ENCODE data around the gene GPRIN2.
"Not testable (repeated sequence)": the region's sequence is repeated elsewhere in the genome, so short reads cannot be mapped to it uniquely, and the experiment has no call there.

Gene GPRIN2

GRCh38 chr10:46556515-46557318 is at the start of gene GPRIN2:
Gene GPRIN2, minus strand, starts transcription at chr10:46556658. Its CDS starts 5,922 bp downstream, at chr10:46550736.
- DNase-seq (ENCODE audit: insufficient read length, low spot score) (no peak), FAIRE-seq (no peak)

DNA sequence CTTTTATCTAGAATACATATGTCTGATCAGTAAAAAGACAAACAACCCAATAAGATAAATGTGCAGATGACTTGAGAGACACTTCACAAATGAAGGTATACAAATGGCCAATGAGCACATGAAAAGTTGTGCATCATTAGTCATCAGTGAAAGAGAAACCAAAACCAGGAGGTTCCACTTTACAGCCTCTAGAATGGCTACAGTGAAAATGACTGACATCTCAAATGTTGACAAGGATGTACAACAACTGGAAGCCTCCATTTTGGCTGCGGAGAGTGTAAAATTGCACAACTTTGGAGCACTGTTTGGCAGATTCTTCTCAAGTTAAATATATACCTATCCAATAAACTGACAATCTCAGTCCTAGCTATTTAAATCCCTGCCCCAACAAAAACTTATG is 44.1 kb upstream of the GPRIN2 start:
- not testable (repeated sequence) for FAIRE-seq; DNase-seq (ENCODE audit: insufficient read length, low spot score)

GRCh38 chr10:46597616-46598246 is 41.3 kb upstream of the GPRIN2 start:
- not testable (repeated sequence) for DNase-seq (ENCODE audit: insufficient read length, low spot score)
- FAIRE-seq: peak; percentile 93

GRCh38 chr10:46596570-46596969 is 40.1 kb upstream of the GPRIN2 start:
- not testable (repeated sequence) for FAIRE-seq; DNase-seq (ENCODE audit: insufficient read length, low spot score)

DNA sequence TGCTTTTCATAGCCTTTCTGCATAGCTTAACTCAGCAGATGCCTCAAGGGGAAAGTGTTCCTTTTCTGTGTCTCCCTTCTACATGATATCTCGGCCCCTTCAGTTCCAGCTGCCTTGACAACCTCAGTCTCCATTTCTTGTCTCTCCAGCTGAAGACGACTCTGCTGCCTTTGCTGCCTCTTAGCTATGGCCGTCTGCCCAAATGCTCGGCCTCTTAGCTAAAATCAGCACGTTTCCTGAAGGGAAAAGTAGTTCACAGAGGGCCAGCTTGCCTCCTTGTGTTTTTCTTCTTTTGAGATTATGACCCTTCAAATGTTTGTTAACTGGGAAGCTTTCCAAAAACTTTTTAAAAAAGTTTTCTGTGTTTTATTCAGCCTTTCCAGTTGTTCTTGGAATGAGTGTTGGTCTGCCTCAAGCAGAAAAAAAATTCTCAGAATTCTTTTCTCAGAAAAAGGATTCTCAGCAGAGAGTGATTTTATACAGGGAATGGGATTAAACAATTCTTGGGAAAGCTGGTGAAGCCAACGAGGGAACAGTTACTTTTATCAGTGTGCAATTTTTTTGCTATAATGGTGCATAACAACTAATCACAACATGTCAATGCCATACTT is 38.1 kb upstream of the GPRIN2 start:
- FAIRE-seq: not testable (repeated sequence)

DNA sequence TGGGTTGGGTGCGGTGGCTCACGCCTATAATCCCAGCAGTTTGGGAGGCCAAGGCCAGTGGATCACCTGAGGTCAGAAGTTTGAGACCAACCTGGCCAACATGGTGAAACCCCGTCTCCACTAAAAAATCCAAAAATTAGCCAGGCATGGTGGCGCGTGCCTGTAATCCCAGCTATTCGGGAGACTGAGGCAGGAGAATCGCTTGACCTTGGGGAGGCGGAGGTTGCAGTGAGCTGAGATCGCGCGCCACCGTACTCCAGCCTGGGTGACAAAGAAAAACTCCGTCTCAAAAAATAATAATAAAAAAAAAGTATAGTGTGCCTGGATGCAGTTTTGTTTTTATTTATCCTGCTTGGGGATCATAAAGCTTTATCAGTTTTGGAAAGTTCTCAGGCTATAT is 36.8 kb upstream of the GPRIN2 start:
- FAIRE-seq; DNase-seq (ENCODE audit: insufficient read length, low spot score): not testable (repeated sequence)

More for the DNA sequence above, 38.1 kb upstream of the GPRIN2 start:
- not testable (repeated sequence) for DNase-seq (ENCODE audit: insufficient read length, low spot score)

DNA sequence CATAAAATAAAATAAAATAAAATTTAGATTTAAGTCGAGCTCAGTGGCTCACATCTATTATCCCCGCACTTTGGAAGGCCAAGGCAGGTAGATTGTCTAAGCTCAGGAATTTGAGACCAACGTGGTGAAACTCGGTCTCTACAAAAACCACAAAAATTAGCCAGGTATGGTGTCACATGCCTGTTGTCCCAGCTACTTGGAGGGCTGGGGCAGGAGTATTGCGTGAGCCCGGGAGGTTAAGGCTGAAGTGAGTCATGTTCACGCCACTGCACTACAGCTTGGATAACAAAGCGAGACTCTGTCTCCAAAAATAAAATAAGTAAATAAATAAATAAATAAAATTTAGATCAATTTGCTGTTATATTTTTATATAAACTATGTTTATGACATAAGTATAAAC is 34.6 kb upstream of the GPRIN2 start:
- not testable (repeated sequence) for FAIRE-seq; DNase-seq (ENCODE audit: insufficient read length, low spot score)

DNA sequence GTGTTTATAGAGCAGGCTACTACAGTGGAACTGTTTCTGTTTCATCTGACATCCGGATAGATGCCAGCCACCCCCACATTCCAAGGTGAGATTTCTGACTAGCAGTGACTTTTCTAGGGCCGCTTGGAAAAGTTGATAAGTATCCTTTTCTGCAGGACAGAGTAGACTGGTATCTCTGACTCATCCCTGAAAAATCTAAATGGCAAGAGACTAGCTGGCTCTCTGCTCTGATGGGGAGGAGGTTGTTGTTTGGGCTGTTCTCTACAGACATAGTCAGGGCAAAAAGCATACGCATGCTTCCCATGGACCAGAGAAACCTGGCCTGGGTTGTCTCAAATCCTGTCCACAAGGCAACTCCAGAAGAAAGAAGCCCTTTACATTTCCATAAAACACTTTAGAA is 33.1 kb upstream of the GPRIN2 start:
- FAIRE-seq; DNase-seq (ENCODE audit: insufficient read length, low spot score): not testable (repeated sequence)

- DNase-seq (ENCODE audit: insufficient read length, low spot score): not testable (repeated sequence)
- peak; percentile 65 for FAIRE-seq
Observed at GRCh38 chr10:46588221-46588620, 31.8 kb upstream of the GPRIN2 start.

DNA sequence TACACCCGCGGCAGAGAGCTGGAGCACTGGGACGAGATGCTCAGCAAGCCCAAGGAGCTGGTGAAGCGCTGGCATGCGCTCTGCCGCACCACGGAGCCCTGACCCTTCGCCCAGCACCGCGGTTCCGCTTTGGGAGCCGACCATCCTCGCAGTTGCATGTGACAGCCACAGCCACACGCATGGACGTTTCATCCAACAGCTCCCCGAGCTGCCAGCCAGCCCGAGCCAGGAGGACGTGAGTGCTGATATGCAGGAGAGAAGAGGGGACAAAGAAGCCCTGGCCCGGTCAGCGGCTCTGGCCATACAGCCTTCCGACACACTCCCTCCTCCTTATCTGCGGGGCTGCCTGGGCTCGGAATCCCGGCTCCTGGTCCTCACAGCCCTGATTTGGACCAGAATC is 31.1 kb upstream of the GPRIN2 start:
- not testable (repeated sequence) for FAIRE-seq; DNase-seq (ENCODE audit: insufficient read length, low spot score)

DNA sequence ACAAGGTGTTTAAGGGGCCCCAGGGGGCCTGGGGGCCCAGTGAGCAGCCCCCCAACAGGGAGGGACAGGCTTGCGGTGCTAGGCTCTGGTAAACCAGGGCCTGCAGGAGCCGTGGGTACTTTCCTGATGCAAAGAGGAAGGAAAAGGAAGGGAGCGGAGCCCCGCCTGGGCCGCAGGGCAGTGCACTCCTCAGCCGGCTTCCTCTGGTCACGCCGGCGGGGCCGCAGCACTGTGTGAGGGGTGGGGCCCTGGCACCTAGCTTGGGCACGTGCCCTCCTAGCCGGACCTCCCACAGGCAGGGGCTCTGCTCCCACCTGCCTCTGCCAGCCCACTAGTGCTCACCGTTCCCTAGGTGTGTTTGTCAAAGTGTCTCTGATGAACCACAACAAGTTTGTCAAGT is 28.8 kb upstream of the GPRIN2 start:
- not testable (repeated sequence) for DNase-seq (ENCODE audit: insufficient read length, low spot score); FAIRE-seq

GRCh38 chr10:46584196-46584595 is 27.7 kb upstream of the GPRIN2 start:
- DNase-seq (ENCODE audit: insufficient read length, low spot score); FAIRE-seq: not testable (repeated sequence)

DNA sequence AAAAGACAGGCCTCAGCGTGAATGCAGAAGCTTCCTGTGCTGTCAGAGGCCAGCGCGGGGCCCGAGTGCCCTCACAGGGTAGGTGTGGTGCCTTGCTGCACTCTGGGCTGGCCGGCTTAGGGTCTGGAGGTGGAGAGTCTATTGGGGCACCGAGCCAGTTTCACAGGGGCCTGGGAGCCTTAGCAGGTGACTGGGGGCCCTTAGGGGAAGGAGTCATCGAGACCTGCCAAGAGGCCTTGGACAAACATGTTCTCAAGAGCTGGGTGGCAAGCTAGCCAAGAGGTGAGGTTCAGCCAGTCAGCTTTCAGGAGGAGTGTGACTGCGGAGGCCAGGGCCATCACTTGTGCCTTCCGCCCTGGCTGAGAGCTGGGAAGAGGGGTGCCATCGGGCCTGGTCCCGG is 26.1 kb upstream of the GPRIN2 start:
- not testable (repeated sequence) for FAIRE-seq; DNase-seq (ENCODE audit: insufficient read length, low spot score)

- FAIRE-seq; DNase-seq (ENCODE audit: insufficient read length, low spot score): not testable (repeated sequence)
Observed at GRCh38 chr10:46581997-46582396, 25.5 kb upstream of the GPRIN2 start.

GRCh38 chr10:46579378-46579777 is 22.9 kb upstream of the GPRIN2 start:
- FAIRE-seq; DNase-seq (ENCODE audit: insufficient read length, low spot score): not testable (repeated sequence)

- not testable (repeated sequence) for DNase-seq (ENCODE audit: insufficient read length, low spot score); FAIRE-seq
Observed at GRCh38 chr10:46578474-46579178, 22.2 kb upstream of the GPRIN2 start, which contains the start of gene SYT15. Gene SYT15, plus strand, starts transcription at chr10:46579128. Its CDS starts 41 bp downstream, at chr10:46579169.

- DNase-seq (ENCODE audit: insufficient read length, low spot score); FAIRE-seq: not testable (repeated sequence)
Observed at GRCh38 chr10:46577624-46578473, 21.4 kb upstream of the GPRIN2 start.

GRCh38 chr10:46573884-46574283 is 17.4 kb upstream of the GPRIN2 start:
- FAIRE-seq: peak; percentile 44
- DNase-seq (ENCODE audit: insufficient read length, low spot score): not testable (repeated sequence)

GRCh38 chr10:46573314-46573713 is 16.9 kb upstream of the GPRIN2 start:
- not testable (repeated sequence) for DNase-seq (ENCODE audit: insufficient read length, low spot score); FAIRE-seq

Measured in HTR-8/SVneo (cell line).